IPS-20b (cell line): Measurements from ENCODE around the gene ASPM.
"Not testable (repeated sequence)": the region's sequence is repeated elsewhere in the genome, so short reads cannot be mapped to it uniquely, and the experiment has no call there.

ENCODE experiments used
- H3K27ac ChIP-seq: one replicate; pipeline ENCODE4 v1.5.1; 2013; ENCODE audit warnings: low read length
- H3K27me3 ChIP-seq: 2 replicates; pipeline ENCODE4 v1.6.1; 2013; ENCODE audit warnings: mild to moderate bottlenecking, low read length, inconsistent platforms; ENCODE audit not compliant: insufficient read depth
- H3K36me3 ChIP-seq: 2 replicates; pipeline ENCODE4 v1.6.1; 2013; ENCODE audit warnings: low read depth, mild to moderate bottlenecking, inconsistent platforms, low read length, moderate library complexity; ENCODE audit not compliant: insufficient read depth
- H3K4me1 ChIP-seq: 2 replicates; pipeline ENCODE4 v1.6.1; 2013; ENCODE audit warnings: mild to moderate bottlenecking, control low read depth, inconsistent platforms, low read length, moderate library complexity; ENCODE audit not compliant: insufficient read depth
- H3K4me3 ChIP-seq: 2 replicates; pipeline ENCODE4 v1.5.1; 2013; ENCODE audit warnings: mild to moderate bottlenecking, low read length, inconsistent platforms
- H3K9ac ChIP-seq: 2 replicates; pipeline ENCODE4 v1.6.1; 2013; ENCODE audit warnings: low read depth, mild to moderate bottlenecking, inconsistent platforms, low read length, moderate library complexity
- H3K9me3 ChIP-seq: 2 replicates; pipeline ENCODE4 v1.6.1; 2013; ENCODE audit warnings: mild to moderate bottlenecking, low read depth, low read length, inconsistent platforms; ENCODE audit not compliant: insufficient read depth

ASPM gene

GRCh38 chr1:197034631-197035339 is 111.7 kb downstream of the ASPM start:
- not testable (repeated sequence) for H3K27ac ChIP-seq

More at GRCh38 chr1:197034631-197035339, 111.7 kb downstream of the ASPM start:
- H3K9me3 ChIP-seq, H3K36me3 ChIP-seq, H3K27me3 ChIP-seq, H3K4me3 ChIP-seq, H3K4me1 ChIP-seq, H3K9ac ChIP-seq: not testable (repeated sequence)
